ENCODE measurements around the gene CYP26C1.

DNA sequence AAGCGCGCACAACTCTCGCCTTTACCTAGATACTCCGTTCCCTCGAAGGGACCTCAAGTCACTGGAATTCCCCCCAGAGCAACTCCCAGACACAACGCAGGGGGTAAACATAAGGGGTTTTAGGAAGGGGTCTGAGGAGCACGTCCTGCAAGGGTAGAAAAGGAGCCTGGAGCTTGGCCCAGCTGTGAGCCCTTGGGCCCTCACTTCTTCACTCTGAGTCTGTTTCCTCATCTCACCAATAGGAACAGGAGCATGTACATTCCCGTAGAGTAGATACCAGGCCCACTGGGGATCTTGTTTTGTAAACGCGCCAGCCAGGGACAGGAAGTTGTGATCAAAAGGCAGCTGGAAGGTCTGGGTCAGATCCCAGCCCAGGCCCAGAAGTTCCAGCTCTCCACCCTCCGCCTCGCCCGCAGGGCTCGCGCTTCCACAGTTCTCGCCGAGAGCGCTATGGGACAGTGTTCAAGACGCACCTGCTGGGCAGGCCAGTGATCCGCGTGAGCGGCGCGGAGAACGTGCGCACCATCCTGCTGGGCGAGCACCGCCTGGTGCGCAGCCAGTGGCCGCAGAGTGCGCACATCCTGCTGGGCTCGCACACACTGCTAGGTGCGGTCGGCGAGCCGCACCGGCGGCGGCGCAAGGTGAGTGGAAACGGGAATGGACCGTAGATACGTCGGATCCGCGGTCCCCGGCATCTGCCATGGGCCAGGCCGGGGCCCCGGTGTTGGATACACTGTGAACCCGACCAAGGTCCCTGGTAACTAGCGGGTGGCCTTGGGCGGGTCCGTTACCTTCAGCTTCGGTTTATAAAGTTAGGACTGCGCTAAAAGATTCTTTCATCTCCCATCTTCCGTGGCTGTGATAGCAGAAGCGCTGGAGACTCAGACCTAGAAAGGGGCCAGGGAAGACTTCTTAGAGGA, 1.3 kb downstream of the CYP26C1 start:
- TF ChIP-seq, protein P1, sequence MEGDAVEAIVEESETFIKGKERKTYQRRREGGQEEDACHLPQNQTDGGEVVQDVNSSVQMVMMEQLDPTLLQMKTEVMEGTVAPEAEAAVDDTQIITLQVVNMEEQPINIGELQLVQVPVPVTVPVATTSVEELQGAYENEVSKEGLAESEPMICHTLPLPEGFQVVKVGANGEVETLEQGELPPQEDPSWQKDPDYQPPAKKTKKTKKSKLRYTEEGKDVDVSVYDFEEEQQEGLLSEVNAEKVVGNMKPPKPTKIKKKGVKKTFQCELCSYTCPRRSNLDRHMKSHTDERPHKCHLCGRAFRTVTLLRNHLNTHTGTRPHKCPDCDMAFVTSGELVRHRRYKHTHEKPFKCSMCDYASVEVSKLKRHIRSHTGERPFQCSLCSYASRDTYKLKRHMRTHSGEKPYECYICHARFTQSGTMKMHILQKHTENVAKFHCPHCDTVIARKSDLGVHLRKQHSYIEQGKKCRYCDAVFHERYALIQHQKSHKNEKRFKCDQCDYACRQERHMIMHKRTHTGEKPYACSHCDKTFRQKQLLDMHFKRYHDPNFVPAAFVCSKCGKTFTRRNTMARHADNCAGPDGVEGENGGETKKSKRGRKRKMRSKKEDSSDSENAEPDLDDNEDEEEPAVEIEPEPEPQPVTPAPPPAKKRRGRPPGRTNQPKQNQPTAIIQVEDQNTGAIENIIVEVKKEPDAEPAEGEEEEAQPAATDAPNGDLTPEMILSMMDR (IDR thresholded peaks at IDR 0.05; ENCODE audit: low read length), result no peak
- TF ChIP-seq EZH2 (IDR thresholded peaks at IDR 0.05; ENCODE audit: borderline replicate concordance, low read length), result no peak
